Activated CD4-positive, alpha-beta T cell treated with anti-CD3 and anti-CD28 coated beads, Interleukin-2, Interleukin-6, amounts not matched to agents 100 ng/mL and 50 ng/mL, durations not matched to agents 16 hours and 8 hours (primary cell): Measurements from ENCODE around the gene UQCRQ.
"Not testable (repeated sequence)": the region's sequence is repeated elsewhere in the genome, so short reads cannot be mapped to it uniquely, and the experiment has no call there.

Source experiments
- DNase-seq: peaks from one replicate; pipeline ENCODE4 v3.0.0-alpha.2; 2020

The UQCRQ gene

GRCh38 chr5:132834057-132834456 lies 32.4 kb upstream of the UQCRQ start:
- no peak for DNase-seq

GRCh38 chr5:132836852-132837251 lies 29.6 kb upstream of the UQCRQ start:
- no peak for DNase-seq

- no peak for DNase-seq
Observed at GRCh38 chr5:132837868-132838267, 28.6 kb upstream of the UQCRQ start.

GRCh38 chr5:132838516-132839282 lies 27.7 kb upstream of the UQCRQ start:
- no peak for DNase-seq

- DNase-seq = no peak
Observed at GRCh38 chr5:132839426-132840301, 26.8 kb upstream of the UQCRQ start.

GRCh38 chr5:132840313-132840712 lies 26.1 kb upstream of the UQCRQ start:
- no peak for DNase-seq

- no peak for DNase-seq
Observed at GRCh38 chr5:132840896-132841295, 25.5 kb upstream of the UQCRQ start.

- DNase-seq = no peak
Observed at GRCh38 chr5:132841305-132841704, 25.1 kb upstream of the UQCRQ start.

- DNase-seq = no peak
Observed at GRCh38 chr5:132848270-132848669, 18.2 kb upstream of the UQCRQ start.

- DNase-seq = no peak
Observed at GRCh38 chr5:132849347-132849746, 17.1 kb upstream of the UQCRQ start.

GRCh38 chr5:132850066-132850465 lies 16.4 kb upstream of the UQCRQ start:
- DNase-seq = no peak

GRCh38 chr5:132853323-132853722 lies 13.1 kb upstream of the UQCRQ start:
- DNase-seq = no peak

- DNase-seq = no peak
Observed at GRCh38 chr5:132853790-132854189, 12.7 kb upstream of the UQCRQ start.

GRCh38 chr5:132854301-132854700 lies 12.1 kb upstream of the UQCRQ start:
- DNase-seq = no peak

GRCh38 chr5:132854992-132855391 lies 11.4 kb upstream of the UQCRQ start:
- DNase-seq = not testable (repeated sequence)

- no peak for DNase-seq
Observed at GRCh38 chr5:132856011-132856410, 10.4 kb upstream of the UQCRQ start.

GRCh38 chr5:132859889-132860437 lies 6.5 kb upstream of the UQCRQ start:
- no peak for DNase-seq

GRCh38 chr5:132860742-132861141 lies 5.7 kb upstream of the UQCRQ start:
- no peak for DNase-seq

GRCh38 chr5:132865668-132866341 lies 637 bp upstream of the UQCRQ start:
- DNase-seq = no peak

GRCh38 chr5:132867046-132867451 lies 607 bp downstream of the UQCRQ start:
- no peak for DNase-seq

- no peak for DNase-seq
Observed at GRCh38 chr5:132868754-132869153, 2.3 kb downstream of the UQCRQ start.

GRCh38 chr5:132870801-132871200 lies 4.4 kb downstream of the UQCRQ start:
- no peak for DNase-seq
